Measurements from ENCODE around the gene CLEC3B.

DNA sequence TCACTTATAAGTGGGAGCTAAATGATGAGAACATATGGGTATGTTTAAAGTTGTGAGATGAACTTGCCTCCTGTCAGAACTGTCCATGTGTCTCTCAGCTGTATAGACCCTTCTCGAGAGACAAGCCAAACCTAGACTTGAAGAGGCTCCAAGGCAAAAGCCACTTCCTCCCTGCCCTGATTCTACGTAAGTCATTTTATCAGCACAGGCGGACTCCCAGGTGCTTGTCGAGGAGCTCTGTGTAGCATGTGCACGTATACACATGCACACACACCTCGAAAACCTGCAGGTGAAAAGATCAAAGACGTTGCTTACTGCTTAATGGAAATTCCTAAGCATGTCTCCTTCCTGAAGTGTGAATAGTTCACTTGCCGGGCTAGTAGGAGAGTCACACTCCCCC is 5.6 kb upstream of the CLEC3B start:
- no peak for TF ChIP-seq CTCF (tag by site-specific recombination; IDR thresholded peaks at IDR 0.05)
- TF ChIP-seq, protein P1, sequence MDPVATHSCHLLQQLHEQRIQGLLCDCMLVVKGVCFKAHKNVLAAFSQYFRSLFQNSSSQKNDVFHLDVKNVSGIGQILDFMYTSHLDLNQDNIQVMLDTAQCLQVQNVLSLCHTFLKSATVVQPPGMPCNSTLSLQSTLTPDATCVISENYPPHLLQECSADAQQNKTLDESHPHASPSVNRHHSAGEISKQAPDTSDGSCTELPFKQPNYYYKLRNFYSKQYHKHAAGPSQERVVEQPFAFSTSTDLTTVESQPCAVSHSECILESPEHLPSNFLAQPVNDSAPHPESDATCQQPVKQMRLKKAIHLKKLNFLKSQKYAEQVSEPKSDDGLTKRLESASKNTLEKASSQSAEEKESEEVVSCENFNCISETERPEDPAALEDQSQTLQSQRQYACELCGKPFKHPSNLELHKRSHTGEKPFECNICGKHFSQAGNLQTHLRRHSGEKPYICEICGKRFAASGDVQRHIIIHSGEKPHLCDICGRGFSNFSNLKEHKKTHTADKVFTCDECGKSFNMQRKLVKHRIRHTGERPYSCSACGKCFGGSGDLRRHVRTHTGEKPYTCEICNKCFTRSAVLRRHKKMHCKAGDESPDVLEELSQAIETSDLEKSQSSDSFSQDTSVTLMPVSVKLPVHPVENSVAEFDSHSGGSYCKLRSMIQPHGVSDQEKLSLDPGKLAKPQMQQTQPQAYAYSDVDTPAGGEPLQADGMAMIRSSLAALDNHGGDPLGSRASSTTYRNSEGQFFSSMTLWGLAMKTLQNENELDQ (tag by site-specific recombination; IDR thresholded peaks at IDR 0.05; ENCODE audit: low read depth) = no peak
- TF ChIP-seq ZBTB48 (tag by site-specific recombination; IDR thresholded peaks at IDR 0.05) = no peak
- no peak for TF ChIP-seq TCF7L2 (IDR thresholded peaks at IDR 0.05; ENCODE audit: borderline replicate concordance, low read depth, low read length)
- TF ChIP-seq KLF10 (tag by site-specific recombination; IDR thresholded peaks at IDR 0.05) = no peak
- no peak for TF ChIP-seq YY2 (tag by site-specific recombination; IDR thresholded peaks at IDR 0.05)
- no peak for TF ChIP-seq MEIS1 (CRISPR knock-in tag; IDR thresholded peaks at IDR 0.05; ENCODE audit: borderline replicate concordance)
- TF ChIP-seq TRIM28 (IDR thresholded peaks at IDR 0.05; ENCODE audit: borderline replicate concordance, low read length) = no peak
- TF ChIP-seq REST (tag by site-specific recombination; IDR thresholded peaks at IDR 0.05) = no peak
